OCI-LY1 (cell line): ENCODE data around the gene SPACA7.

Source experiments
- H2AFZ ChIP-seq: fragments of 200-600 bp; sonication (generic), shearing (Covaris generic); 2 replicates; pipeline ENCODE4 v1.6.0; 2014; ENCODE audit warnings: antibody characterized with exemption, mild to moderate bottlenecking, low read length
- H3F3A ChIP-seq: fragments of 200-600 bp; sonication (generic), shearing (Covaris generic); 2 replicates; pipeline ENCODE4 v1.6.0; 2014; ENCODE audit warnings: mild to moderate bottlenecking, antibody characterized with exemption, low read length, moderate library complexity; ENCODE audit not compliant: insufficient read depth
- H3K27ac ChIP-seq: fragments of 200-600 bp; sonication (generic); 2 replicates; pipeline ENCODE4 v1.5.1; 2014; ENCODE audit warnings: low read length, mixed run types, mild to moderate bottlenecking, low read depth; ENCODE audit not compliant: poor library complexity, severe bottlenecking
- H3K27me3 ChIP-seq: fragments of 200-600 bp; sonication (generic); 2 replicates; pipeline ENCODE4 v1.6.0; 2014; ENCODE audit warnings: antibody characterized with exemption, mild to moderate bottlenecking, low read length, moderate library complexity; ENCODE audit not compliant: insufficient read depth
- H3K36me3 ChIP-seq: fragments of 200-600 bp; sonication (generic); 2 replicates; pipeline ENCODE4 v1.6.1; 2014; ENCODE audit warnings: mild to moderate bottlenecking, antibody characterized with exemption, low read length, moderate library complexity, mixed read lengths; ENCODE audit not compliant: insufficient read depth
- H3K4me1 ChIP-seq: fragments of 200-600 bp; sonication (generic); 2 replicates; pipeline ENCODE4 v1.5.1; 2014; ENCODE audit warnings: mild to moderate bottlenecking, low read length, moderate library complexity; ENCODE audit not compliant: insufficient read depth, severe bottlenecking
- H3K4me2 ChIP-seq: fragments of 200-600 bp; sonication (generic), shearing (Covaris generic); 2 replicates; pipeline ENCODE4 v1.6.1; 2014; ENCODE audit warnings: low read length
- H3K4me3 ChIP-seq: fragments of 200-600 bp; sonication (generic); 2 replicates; pipeline ENCODE4 v1.5.1; 2014; ENCODE audit warnings: low read length, low read depth, mild to moderate bottlenecking, mixed read lengths; ENCODE audit not compliant: poor library complexity, severe bottlenecking
- H3K79me2 ChIP-seq: fragments of 200-600 bp; shearing (Covaris generic); 2 replicates; pipeline ENCODE4 v1.6.1; 2016; ENCODE audit warnings: mixed run types, low read length, mixed read lengths; ENCODE audit not compliant: insufficient read depth
- H3K9ac ChIP-seq: fragments of 200-600 bp; sonication (generic), shearing (Covaris generic); 2 replicates; pipeline ENCODE4 v1.6.1; 2014; ENCODE audit warnings: mild to moderate bottlenecking, low read length, mixed read lengths
- H3K9me2 ChIP-seq: fragments of 200-600 bp; sonication (generic), shearing (Covaris generic); 2 replicates; pipeline ENCODE4 v1.6.1; 2014; ENCODE audit warnings: low read depth, mild to moderate bottlenecking, low read length, mixed read lengths
- H3K9me3 ChIP-seq: fragments of 200-600 bp; shearing (Covaris generic); 2 replicates; pipeline ENCODE4 v1.6.1; 2014; ENCODE audit warnings: low read length, mixed read lengths
- H4K20me1 ChIP-seq: fragments of 200-600 bp; sonication (generic), shearing (Covaris generic); 2 replicates; pipeline ENCODE4 v1.6.0; 2016; ENCODE audit warnings: mild to moderate bottlenecking, low read length; ENCODE audit not compliant: insufficient read depth
- EZH2 ChIP-seq: fragments of 200-600 bp; sonication (generic), shearing (Covaris generic); IDR thresholded peaks from 2 replicates; pipeline ENCODE4 v1.8.0; 2017; ENCODE audit warnings: borderline replicate concordance, mixed run types, mild to moderate bottlenecking, antibody characterized with exemption, low read length, moderate library complexity, mixed read lengths
- TF ChIP-seq, protein P1 (sequence below): fragments of 200-600 bp; sonication (generic), shearing (Covaris generic); IDR thresholded peaks from 2 replicates; pipeline ENCODE4 v1.5.1; 2017; ENCODE audit warnings: mild to moderate bottlenecking, antibody characterized with exemption, low read length, moderate library complexity, mixed read lengths

The SPACA7 gene

DNA sequence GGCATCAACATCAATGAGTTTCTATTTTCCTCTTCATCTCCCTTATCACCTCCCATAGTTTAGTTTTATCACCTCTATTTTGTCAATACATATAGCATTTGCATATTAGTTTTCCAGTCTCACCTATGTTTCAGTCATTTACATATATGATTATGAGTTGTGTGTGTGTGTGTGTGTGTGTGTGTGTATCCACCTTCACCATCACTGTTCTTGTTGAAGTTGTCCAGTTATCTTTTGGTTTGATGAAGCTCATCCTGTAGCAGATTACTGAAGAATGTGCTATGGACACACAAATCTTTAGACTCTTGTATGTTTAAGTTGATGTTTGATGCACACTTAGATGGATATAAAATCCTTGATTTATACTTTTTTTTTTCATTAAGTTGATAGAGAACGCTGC is 40.5 kb downstream of the SPACA7 start:
- no peak overlapping the region for H3K4me3 ChIP-seq
- H3K9me2 ChIP-seq = no peaks in the 10 kb centered on the region
- H3K27ac ChIP-seq = no peak overlapping the region
- H3K79me2 ChIP-seq = no peaks in the 10 kb centered on the region
- no peak overlapping the region for H2AFZ ChIP-seq
- H3K9me3 ChIP-seq = peaks cover 16% of the 10 kb centered on the region
- H3K4me1 ChIP-seq = no peaks in the 10 kb centered on the region
- TF ChIP-seq EZH2 = no peak
- TF ChIP-seq, protein P1, sequence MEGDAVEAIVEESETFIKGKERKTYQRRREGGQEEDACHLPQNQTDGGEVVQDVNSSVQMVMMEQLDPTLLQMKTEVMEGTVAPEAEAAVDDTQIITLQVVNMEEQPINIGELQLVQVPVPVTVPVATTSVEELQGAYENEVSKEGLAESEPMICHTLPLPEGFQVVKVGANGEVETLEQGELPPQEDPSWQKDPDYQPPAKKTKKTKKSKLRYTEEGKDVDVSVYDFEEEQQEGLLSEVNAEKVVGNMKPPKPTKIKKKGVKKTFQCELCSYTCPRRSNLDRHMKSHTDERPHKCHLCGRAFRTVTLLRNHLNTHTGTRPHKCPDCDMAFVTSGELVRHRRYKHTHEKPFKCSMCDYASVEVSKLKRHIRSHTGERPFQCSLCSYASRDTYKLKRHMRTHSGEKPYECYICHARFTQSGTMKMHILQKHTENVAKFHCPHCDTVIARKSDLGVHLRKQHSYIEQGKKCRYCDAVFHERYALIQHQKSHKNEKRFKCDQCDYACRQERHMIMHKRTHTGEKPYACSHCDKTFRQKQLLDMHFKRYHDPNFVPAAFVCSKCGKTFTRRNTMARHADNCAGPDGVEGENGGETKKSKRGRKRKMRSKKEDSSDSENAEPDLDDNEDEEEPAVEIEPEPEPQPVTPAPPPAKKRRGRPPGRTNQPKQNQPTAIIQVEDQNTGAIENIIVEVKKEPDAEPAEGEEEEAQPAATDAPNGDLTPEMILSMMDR = no peak
- H3K9ac ChIP-seq = no peak overlapping the region
- H3K4me2 ChIP-seq = no peak overlapping the region
- H3K27me3 ChIP-seq = no peaks in the 10 kb centered on the region
- H3K36me3 ChIP-seq = no peaks in the 10 kb centered on the region
- no peaks in the 10 kb centered on the region for H4K20me1 ChIP-seq
- no peaks in the 10 kb centered on the region for H3F3A ChIP-seq

DNA sequence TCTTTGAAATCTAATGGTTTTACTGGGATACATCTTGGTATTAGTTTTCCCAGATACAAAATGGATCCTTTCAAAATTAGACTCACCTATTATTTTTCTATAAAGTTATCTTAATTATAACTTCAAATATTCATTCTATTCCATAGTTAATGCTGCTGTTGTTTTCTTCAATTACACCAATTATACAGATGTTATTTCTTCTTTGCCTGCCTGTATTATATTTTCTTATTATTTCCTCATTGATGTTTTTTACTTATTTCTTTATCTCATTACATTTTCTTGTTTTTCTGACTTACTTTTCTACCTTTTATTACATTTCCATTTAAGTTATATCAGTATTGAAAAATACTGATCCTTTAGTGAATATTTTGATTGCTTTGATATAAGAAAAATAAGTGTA is 40.9 kb downstream of the SPACA7 start:
- no peaks in the 10 kb centered on the region for H3K4me1 ChIP-seq
- no peaks in the 10 kb centered on the region for H3K36me3 ChIP-seq
- H3K9me2 ChIP-seq = no peaks in the 10 kb centered on the region
- H3K9ac ChIP-seq = no peak overlapping the region
- H2AFZ ChIP-seq = no peak overlapping the region
- no peaks in the 10 kb centered on the region for H3F3A ChIP-seq
- H3K79me2 ChIP-seq = no peaks in the 10 kb centered on the region
- TF ChIP-seq EZH2 = no peak
- TF ChIP-seq, protein P1 = no peak
- H3K9me3 ChIP-seq = peaks cover 16% of the 10 kb centered on the region
- no peaks in the 10 kb centered on the region for H3K27me3 ChIP-seq
- no peak overlapping the region for H3K27ac ChIP-seq
- H3K4me2 ChIP-seq = no peak overlapping the region
- no peak overlapping the region for H3K4me3 ChIP-seq
- H4K20me1 ChIP-seq = no peaks in the 10 kb centered on the region

DNA sequence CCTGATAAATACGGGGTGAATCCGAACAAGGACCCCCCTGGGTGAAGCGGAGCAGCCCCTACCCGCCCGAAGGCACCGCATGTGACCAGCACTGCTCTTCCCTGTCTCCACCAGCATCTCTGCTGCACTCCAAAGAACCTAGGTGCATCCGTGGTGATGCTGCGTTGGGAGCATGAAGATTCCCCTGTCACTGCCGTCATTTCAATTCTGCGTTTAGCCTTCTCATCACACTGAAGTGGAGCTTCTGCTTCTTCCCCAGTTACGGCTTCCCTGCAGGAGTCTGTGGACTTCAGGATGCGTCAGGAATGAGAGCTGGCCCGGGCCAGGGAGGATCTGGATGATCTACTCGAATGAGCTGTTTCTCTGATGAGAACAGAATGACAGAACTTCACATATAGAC is 47.9 kb downstream of the SPACA7 start:
- no peaks in the 10 kb centered on the region for H3K36me3 ChIP-seq
- no peaks in the 10 kb centered on the region for H4K20me1 ChIP-seq
- no peak overlapping the region for H3K4me3 ChIP-seq
- H3K79me2 ChIP-seq = no peaks in the 10 kb centered on the region
- TF ChIP-seq, protein P1 = no peak
- TF ChIP-seq EZH2 = no peak
- H3K27ac ChIP-seq = no peak overlapping the region
- no peak overlapping the region for H2AFZ ChIP-seq
- H3F3A ChIP-seq = no peaks in the 10 kb centered on the region
- no peak overlapping the region for H3K9ac ChIP-seq
- H3K9me2 ChIP-seq = no peaks in the 10 kb centered on the region
- no peaks in the 10 kb centered on the region for H3K27me3 ChIP-seq
- no peaks in the 10 kb centered on the region for H3K4me1 ChIP-seq
- peaks cover 20% of the 10 kb centered on the region for H3K9me3 ChIP-seq
- H3K4me2 ChIP-seq = no peak overlapping the region
